ENCODE measurements around the gene HBZ. TPM values are rescaled to one million over a fixed set of nuclear protein-coding genes. Genes with fewer than 3 reads are reported as not detected.

The HBZ gene
- total and polyA plus RNA-seq, 2 of the 13 experiments (the other 11 are each of a cell fraction or from before 2014, with no cell fraction given): 0.21 TPM; not detected in 1

- peaks cover 16% of the 10 kb centered on the region for H3K79me2 ChIP-seq (ENCODE audit: insufficient read depth, low read length)
- WGBS (ENCODE audit: low lambda C conversion rate): 96% methylated on average over 7 of the region's 7 CpGs
- ATAC-seq: no peak
- peaks cover 8% of the 10 kb centered on the region for H3K4me1 ChIP-seq (ENCODE audit: insufficient read depth, low read length)
- H3K4me2 ChIP-seq (ENCODE audit: low read depth, low read length): no peak overlapping the region
- no peak overlapping the region for H3K27ac ChIP-seq (ENCODE audit: extremely low read length, insufficient read depth, low read length)
- no peak for DNase-seq (ENCODE audit: low spot score)
- POLR2A ChIA-PET: no interaction called here
- H2AFZ ChIP-seq (ENCODE audit: low read length): no peak overlapping the region
- peaks cover 0 to 15% of the 10 kb centered on the region in 2 experiments; a peak in 2 of 5 replicates for H3K36me3 ChIP-seq (replicated peaks in 1 of 2; ENCODE audit: control insufficient read depth in 1 of 2, insufficient read depth in 2 of 2, low read length in 2 of 2)
- no TSS peak for BruUV-seq (replicated peaks)
- no peaks in the 10 kb centered on the region for H3K27me3 ChIP-seq (ENCODE audit: control insufficient read depth in 1 of 2, insufficient read depth in 2 of 2, low read length in 2 of 2)
- in situ Hi-C loops (cut with HindIII; ENCODE audit: extremely low pct_ligation_motif_present, low pct_unique_long_range_greater_than_20kb) (no loop called here), intact Hi-C loops (cut with micrococcal nuclease; ENCODE audit: unreplicated experiment) (no loop called here)
- H3K4me3 ChIP-seq (replicated peaks in 1 of 3; ENCODE audit: insufficient read depth in 1 of 3, low read depth in 2 of 3, low read length in 3 of 3): no peak overlapping the region
- no peaks in the 10 kb centered on the region for H4K20me1 ChIP-seq (ENCODE audit: insufficient read depth, low read length)
- TF ChIP-seq ZNF816 (CRISPR knock-in tag; IDR thresholded peaks at IDR 0.05; ENCODE audit: borderline replicate concordance): no peak
- TF ChIP-seq MAZ (IDR thresholded peaks at IDR 0.05; ENCODE audit: borderline replicate concordance, low read depth, low read length): no peak
- no peak for TF ChIP-seq MAZ (CRISPR knock-in tag; IDR thresholded peaks at IDR 0.05; ENCODE audit: low read depth)
- TF ChIP-seq HIC2 (CRISPR knock-in tag; IDR thresholded peaks at IDR 0.05; ENCODE audit: low read depth): no peak
- no peak for TF ChIP-seq UBTF (CRISPR knock-in tag; IDR thresholded peaks at IDR 0.05)
- no peak for FAIRE-seq
- CTCF ChIA-PET (ENCODE audit: low intra/inter-chr PET ratio, low total read pairs): no interaction called here
- H3K9ac ChIP-seq (ENCODE audit: insufficient read depth, low read depth, low read length): no peak overlapping the region
- no peaks in the 10 kb centered on the region for H3K9me3 ChIP-seq (ENCODE audit: low read length)
Observed at GRCh38 chr16:132120-132519, 20.3 kb upstream of the HBZ start.
